Transverse colon (tissue), 4 donors: ENCODE measurements around the gene PPP1R9B. TPM values are rescaled to one million over a fixed set of nuclear protein-coding genes. Genes with fewer than 3 reads are reported as not detected.

ENCODE experiments used
- DNase-seq: peaks from one replicate; pipeline ENCODE4 v3.0.0-alpha.2; 2019
- H3K27ac ChIP-seq, 4 donors: fragments of 200-600 bp; sonication (generic); 2 replicates each; pipeline ENCODE4 v1.5.1; 2016 to 2018; ENCODE audit warnings: inconsistent platforms in 4 of 4
- H3K27me3 ChIP-seq: fragments of 200-600 bp; sonication (generic); 2 replicates; pipeline ENCODE4 v1.5.1; 2017; ENCODE audit warnings: inconsistent platforms
- H3K36me3 ChIP-seq, 4 donors: fragments of 200-600 bp; sonication (generic); 2 replicates each; pipeline ENCODE4 v1.5.1; 2017 to 2019; ENCODE audit warnings: inconsistent platforms in 4 of 4
- H3K4me1 ChIP-seq, 4 donors: fragments of 200-600 bp; sonication (generic); 2 replicates each; pipeline ENCODE4 v1.5.1; 2017 to 2020; ENCODE audit warnings: inconsistent platforms in 4 of 4
- H3K4me3 ChIP-seq, 4 donors: fragments of 200-600 bp; sonication (generic); 1 replicate in 1 of 4; 2 replicates in 3 of 4; pipeline versions ENCODE4 v1.5.1 to v1.6.1; 2017 to 2019; ENCODE audit warnings: inconsistent platforms in 4 of 4
- H3K9me3 ChIP-seq, 2 donors: fragments of 200-600 bp; sonication (generic); 2 replicates each; pipeline ENCODE4 v1.5.1; 2017 to 2019; ENCODE audit warnings: inconsistent platforms in 2 of 2
- EP300 ChIP-seq: sonication (generic); formaldehyde crosslinking; IDR thresholded peaks from one replicate; pipeline ENCODE4 v1.6.1; 2017; ENCODE audit warnings: antibody characterized with exemption, low read depth
- POLR2A ChIP-seq: fragments of 450-650 bp; IDR thresholded peaks from one replicate; pipeline ENCODE4 v1.6.1; 2016; ENCODE audit warnings: antibody characterized with exemption, mild to moderate bottlenecking, moderate library complexity
- POLR2AphosphoS5 ChIP-seq, 3 donors: sonication (generic); formaldehyde crosslinking; IDR thresholded peaks; one replicate each; pipeline ENCODE4 v1.6.1; 2016; ENCODE audit warnings: antibody characterized with exemption in 3 of 3
- WGBS, 2 donors: methylation state at CpG; one replicate each; pipeline ENCODE4 v1.1.5; 2018; ENCODE audit warnings: low coverage in 1 of 2; 5-methylcytosine and 5-hydroxymethylcytosine counted together
- in situ Hi-C, 4 donors: fragments of 200-750 bp; cut with MboI; loops; one replicate each; pipeline versions ENCODE4 v1.15.0 to v1.15.1; 2017; ENCODE audit warnings: low sequenced_read_pairs in 3 of 4, low pct_ligation_motif_present in 1 of 4, low pct_unique_long_range_greater_than_20kb in 1 of 4
- intact Hi-C: fragments of 100-400 bp; cut with DNase I; formaldehyde crosslinking; loops from one replicate; pipeline ENCODE4 v1.15.1; 2023; ENCODE audit warnings: low total_unique reads
- total RNA-seq, 4 donors: library from RNA; depleted of rRNA; stranded (reverse); fragments of >200 nt; gene quantifications; one replicate each; pipeline ENCODE4 v1.1.0, GENCODE V29; 2016
- TF ChIP-seq, protein P1 (sequence below), 5 experiments: fragments of 200-600 bp in 3 of 5; fragments of 450-650 bp in 2 of 5; sonication (generic) in 3 of 5; IDR thresholded peaks; 1 replicate in 2 of 5; 2 replicates in 3 of 5; pipeline ENCODE4 v1.5.1; 2016 to 2017; ENCODE audit warnings: antibody characterized with exemption in 5 of 5, inconsistent platforms in 3 of 5, mild to moderate bottlenecking in 2 of 5, moderate library complexity in 1 of 5

The PPP1R9B gene
- total RNA-seq, 4 donors from 2014 or later: 19.0 to 29.9 (median 27.7) TPM

DNA sequence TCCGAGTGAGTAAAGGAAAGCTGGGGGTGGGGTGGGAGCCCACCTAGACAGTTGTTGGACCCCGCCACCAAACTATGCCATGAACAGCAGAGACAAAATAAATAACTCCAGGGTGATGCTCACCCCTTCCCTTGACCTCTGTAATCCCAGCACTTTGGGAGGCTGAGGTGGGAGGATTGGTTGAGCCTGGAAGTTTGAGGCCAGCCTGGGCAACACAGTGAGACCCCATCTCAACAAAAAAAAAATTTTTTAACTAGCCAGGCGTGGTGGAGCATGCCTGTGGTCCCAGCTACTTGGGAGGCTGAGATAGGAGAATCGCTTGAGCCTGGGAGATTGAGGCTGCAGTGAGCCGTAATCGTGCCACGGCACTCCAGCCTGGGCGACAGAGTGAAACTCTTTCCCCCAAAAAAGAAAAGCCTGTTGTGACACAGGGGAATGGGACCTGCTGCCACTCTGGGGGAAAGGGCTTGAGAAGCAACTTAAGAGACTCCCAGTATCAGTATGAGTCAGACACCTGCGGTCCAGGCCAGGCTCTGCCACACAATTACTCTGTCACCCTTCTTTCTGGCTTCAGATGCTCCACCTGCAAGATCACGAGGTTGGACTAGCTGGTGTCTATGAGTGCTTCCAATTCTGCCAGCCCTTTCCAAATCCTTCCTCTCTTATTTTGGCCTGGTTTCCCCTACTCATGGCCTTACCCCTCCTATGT lies 20.3 kb upstream of the PPP1R9B start:
- intact Hi-C loops (no loop called here), in situ Hi-C loops (no loop called here)
- Histone ChIP-seq H3K9me3 (no peaks in the 10 kb centered on the region), H3K27me3 (no peaks in the 10 kb centered on the region), H3K36me3 (no peaks in the 10 kb centered on the region), H3K4me1 (peaks cover 4 to 19% (median 8%) of the 10 kb centered on the region in 4 donors), H3K27ac (no peak overlapping the region), H3K4me3 (no peak overlapping the region)
- WGBS, 2 donors: 82% methylated on average over 10 of the region's 10 CpGs; no CpG with 5 or more reads in 1 of the 2 donors
- TF ChIP-seq POLR2A (no peak), EP300 (no peak), POLR2AphosphoS5 (IDR thresholded peaks at IDR 0.05) (no peak)
- TF ChIP-seq, protein P1, sequence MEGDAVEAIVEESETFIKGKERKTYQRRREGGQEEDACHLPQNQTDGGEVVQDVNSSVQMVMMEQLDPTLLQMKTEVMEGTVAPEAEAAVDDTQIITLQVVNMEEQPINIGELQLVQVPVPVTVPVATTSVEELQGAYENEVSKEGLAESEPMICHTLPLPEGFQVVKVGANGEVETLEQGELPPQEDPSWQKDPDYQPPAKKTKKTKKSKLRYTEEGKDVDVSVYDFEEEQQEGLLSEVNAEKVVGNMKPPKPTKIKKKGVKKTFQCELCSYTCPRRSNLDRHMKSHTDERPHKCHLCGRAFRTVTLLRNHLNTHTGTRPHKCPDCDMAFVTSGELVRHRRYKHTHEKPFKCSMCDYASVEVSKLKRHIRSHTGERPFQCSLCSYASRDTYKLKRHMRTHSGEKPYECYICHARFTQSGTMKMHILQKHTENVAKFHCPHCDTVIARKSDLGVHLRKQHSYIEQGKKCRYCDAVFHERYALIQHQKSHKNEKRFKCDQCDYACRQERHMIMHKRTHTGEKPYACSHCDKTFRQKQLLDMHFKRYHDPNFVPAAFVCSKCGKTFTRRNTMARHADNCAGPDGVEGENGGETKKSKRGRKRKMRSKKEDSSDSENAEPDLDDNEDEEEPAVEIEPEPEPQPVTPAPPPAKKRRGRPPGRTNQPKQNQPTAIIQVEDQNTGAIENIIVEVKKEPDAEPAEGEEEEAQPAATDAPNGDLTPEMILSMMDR (IDR thresholded peaks at IDR 0.05): no peak
- no peak for DNase-seq

DNA sequence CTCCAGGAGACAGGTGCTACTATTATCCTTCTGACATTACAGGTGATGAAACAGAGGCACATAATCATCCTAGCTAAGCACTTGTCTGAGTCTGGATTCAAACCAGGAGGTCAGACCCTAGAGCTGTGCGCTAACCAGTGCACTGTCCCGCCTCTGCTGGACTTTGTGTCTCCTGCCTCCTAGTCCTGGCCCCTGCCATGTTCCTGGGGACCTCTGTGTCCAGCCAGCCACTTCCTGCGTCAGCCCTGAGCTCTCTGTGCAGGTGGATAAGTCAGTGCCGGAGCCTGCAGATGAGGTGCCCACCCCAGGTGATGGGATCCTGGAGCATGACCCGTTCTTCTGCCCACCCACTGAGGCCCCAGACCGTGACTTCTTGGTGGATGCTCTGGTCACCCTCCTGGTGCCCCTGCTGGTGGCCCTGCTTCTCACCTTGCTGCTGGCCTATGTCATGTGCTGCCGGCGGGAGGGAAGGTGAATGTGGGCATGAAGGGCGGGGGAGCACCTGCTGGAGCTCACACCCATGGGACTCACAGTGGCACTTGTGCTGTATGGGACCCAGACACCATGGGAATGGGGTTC lies 19.5 kb upstream of the PPP1R9B start:
- Histone ChIP-seq H3K9me3 (no peaks in the 10 kb centered on the region), H3K36me3 (no peaks in the 10 kb centered on the region), H3K27ac (no peak overlapping the region), H3K4me3 (no peak overlapping the region), H3K4me1 (peaks cover 0 to 15% (median 3%) of the 10 kb centered on the region in 4 donors), H3K27me3 (no peaks in the 10 kb centered on the region)
- in situ Hi-C loops (no loop called here), intact Hi-C loops (loop anchor here (1.0 kb wide), 1 partner anchor 126 kb away; no protein-coding TSS in a partner anchor)
- TF ChIP-seq, protein P1 (IDR thresholded peaks at IDR 0.05): no peak
- WGBS, 2 donors: 87 to 100% methylated on average over 2 to 8 of the region's 9 CpGs
- DNase-seq: no peak

DNA sequence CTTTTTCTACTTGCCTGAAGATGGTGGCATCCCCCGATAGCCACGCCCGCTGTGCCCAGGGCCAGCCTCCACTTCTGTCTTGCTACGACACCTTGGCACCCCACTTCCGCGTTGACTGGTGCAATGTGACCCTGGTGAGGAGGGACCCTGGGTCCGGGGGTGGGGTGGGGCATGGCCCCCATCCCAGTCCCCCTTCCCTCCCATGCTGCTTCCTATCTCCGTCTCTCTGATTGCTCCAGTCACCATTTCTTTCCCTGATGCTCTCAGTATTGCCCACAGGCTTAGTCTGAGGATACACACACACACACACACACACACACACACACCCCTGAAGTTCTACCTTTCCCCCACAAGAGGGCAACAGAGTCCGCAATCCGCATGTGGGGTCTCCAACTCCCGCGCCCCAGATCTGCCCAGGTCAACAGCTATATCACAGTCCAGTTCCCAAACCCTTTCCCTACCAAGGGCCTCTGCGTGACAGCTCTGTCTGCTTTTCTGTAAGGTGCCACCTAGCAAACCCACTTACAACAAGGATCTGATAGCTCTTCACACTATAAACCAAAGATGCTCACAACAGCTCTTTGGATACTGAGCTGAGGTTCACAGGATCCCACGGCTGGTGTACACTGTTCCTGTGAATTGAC lies 18.8 kb upstream of the PPP1R9B start:
- in situ Hi-C loops: no loop called here
- DNase-seq: peak; percentile 41
- H3K27me3 ChIP-seq: no peaks in the 10 kb centered on the region
- H3K4me3 ChIP-seq: no peak overlapping the region
- H3K27ac ChIP-seq: no peak overlapping the region
- TF ChIP-seq POLR2AphosphoS5 (IDR thresholded peaks at IDR 0.05): no peak
- TF ChIP-seq, protein P1 (IDR thresholded peaks at IDR 0.05): peak; percentile 66 to 96 (median 71)
- H3K36me3 ChIP-seq: no peaks in the 10 kb centered on the region
- intact Hi-C loops: loop anchor here (1.0 kb wide), 1 partner anchor 127 kb away; no protein-coding TSS in a partner anchor
- H3K4me1 ChIP-seq: peaks cover 0 to 15% (median 3%) of the 10 kb centered on the region in 4 donors
- 18% methylated on average over 14 of the region's 14 CpGs; no CpG with 5 or more reads in 1 of the 2 donors for WGBS, 2 donors
- H3K9me3 ChIP-seq: no peaks in the 10 kb centered on the region

DNA sequence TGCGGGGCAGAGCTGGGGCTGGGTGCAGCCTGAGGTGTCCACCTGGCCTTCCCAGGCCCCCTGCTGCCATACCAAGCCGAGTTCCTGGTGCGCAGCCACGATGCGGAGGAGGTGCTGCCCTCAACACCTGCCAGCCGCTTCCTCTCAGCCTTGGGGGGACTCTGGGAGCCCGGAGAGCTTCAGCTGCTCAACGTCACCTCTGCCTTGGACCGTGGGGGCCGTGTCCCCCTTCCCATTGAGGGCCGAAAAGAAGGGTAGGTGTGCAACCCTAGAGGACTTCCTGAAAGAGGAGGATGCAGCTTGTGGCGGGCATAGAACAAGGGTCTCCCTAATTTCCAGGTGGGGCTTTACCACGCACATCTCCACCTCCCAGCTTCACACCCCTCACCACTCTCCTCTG lies 17.8 kb upstream of the PPP1R9B start:
- H3K36me3 ChIP-seq: no peaks in the 10 kb centered on the region
- H3K4me3 ChIP-seq: no peak overlapping the region
- H3K4me1 ChIP-seq: peaks cover 0 to 11% (median 3%) of the 10 kb centered on the region in 4 donors
- TF ChIP-seq POLR2A (no peak), EP300 (no peak), POLR2AphosphoS5 (IDR thresholded peaks at IDR 0.05) (no peak)
- TF ChIP-seq, protein P1 (IDR thresholded peaks at IDR 0.05): no peak
- intact Hi-C loops (no loop called here), in situ Hi-C loops (no loop called here)
- H3K27me3 ChIP-seq: no peaks in the 10 kb centered on the region
- no peak for DNase-seq
- 83% methylated on average over 13 of the region's 13 CpGs; no CpG with 5 or more reads in 1 of the 2 donors for WGBS, 2 donors
- H3K9me3 ChIP-seq: no peaks in the 10 kb centered on the region
- H3K27ac ChIP-seq: no peak overlapping the region
